H4 (cell line): ENCODE results near the gene C1D. TPM values are rescaled to one million over a fixed set of nuclear protein-coding genes. Genes with fewer than 3 reads are reported as not detected.
"Not testable (repeated sequence)": the region's sequence is repeated elsewhere in the genome, so short reads cannot be mapped to it uniquely, and the experiment has no call there.

ENCODE experiments used
- DNase-seq: peaks from one replicate; pipeline ENCODE4 v3.0.0-alpha.2; 2015; ENCODE audit warnings: low spot score
- total RNA-seq: library from RNA; depleted of rRNA; stranded (reverse); fragments of >200 nt; shearing (Covaris generic); gene quantifications from 2 replicates; pipeline ENCODE4 v1.2.3, GENCODE V29; 2014; rRNA removed

Gene C1D
- total RNA-seq, 1 experiment from 2014 or later = 77.6 TPM

- no peak for DNase-seq
Observed at GRCh38 chr2:67999332-67999731, 63.5 kb downstream of the C1D start.

- no peak for DNase-seq
Observed at GRCh38 chr2:67997903-67998302, 64.9 kb downstream of the C1D start.

GRCh38 chr2:67997528-67997900 lies 65.3 kb downstream of the C1D start:
- DNase-seq = no peak

GRCh38 chr2:67996772-67997527 lies 65.9 kb downstream of the C1D start:
- no peak for DNase-seq

- DNase-seq = no peak
Observed at GRCh38 chr2:67994716-67995115, 68.1 kb downstream of the C1D start.

- DNase-seq = not testable (repeated sequence)
Observed at GRCh38 chr2:67994069-67994468, 68.7 kb downstream of the C1D start.

GRCh38 chr2:67993329-67993728 lies 69.5 kb downstream of the C1D start:
- DNase-seq = no peak

GRCh38 chr2:67991456-67991855 lies 71.3 kb downstream of the C1D start:
- no peak for DNase-seq

Other genes starting within 250 kb of the C1D start
- gene PNO1, start 94.9 kb upstream of the C1D start, total RNA-seq = 26.4 and 28.8 TPM in 2 replicates
- gene PPP3R1, start 189.5 kb upstream of the C1D start, total RNA-seq = 17.6 and 26.5 TPM in 2 replicates